Erythroblast (primary cell): ENCODE data around the gene CACNA1C.

Experiments used
- DNase-seq, 2 experiments: peaks; one replicate each; lab custom pipeline; 2025; lab: John Stamatoyannopoulos, UW
- GATA1 ChIP-seq: IDR thresholded peaks from 2 replicates; pipeline ENCODE4 v1.6.1; 2011; ENCODE audit warnings: low read depth, mild to moderate bottlenecking, control low read depth, low read length, moderate library complexity
- POLR2A ChIP-seq: IDR thresholded peaks from 2 replicates; pipeline ENCODE4 v1.6.1; 2011; ENCODE audit warnings: mild to moderate bottlenecking, low read length

Gene CACNA1C

GRCh38 chr12:2018391-2018790, 34.4 kb upstream of the CACNA1C start:
- no peak for DNase-seq
- TF ChIP-seq POLR2A: no peak
- TF ChIP-seq GATA1: no peak

DNA sequence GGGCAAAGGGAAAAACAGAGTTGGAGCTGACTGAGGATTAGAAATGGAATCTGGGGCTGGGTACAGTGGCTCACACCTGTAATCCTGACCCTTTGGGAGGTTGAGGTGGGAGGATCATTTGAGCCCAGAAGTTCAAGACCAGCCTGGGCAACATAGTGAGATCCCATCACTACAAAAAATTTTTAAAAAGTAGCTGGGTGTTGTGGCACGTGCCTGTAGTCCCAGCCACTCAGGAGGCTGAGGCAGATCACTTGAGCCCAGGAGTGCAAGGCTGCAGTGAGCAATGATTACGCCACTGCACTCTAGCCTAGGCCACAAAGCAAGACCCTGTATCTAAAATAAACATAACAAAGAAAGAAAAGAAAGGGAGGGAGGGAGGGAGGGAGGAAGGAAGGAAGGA, 33.7 kb upstream of the CACNA1C start:
- TF ChIP-seq GATA1: no peak
- no peak for TF ChIP-seq POLR2A
- DNase-seq: no peak

DNA sequence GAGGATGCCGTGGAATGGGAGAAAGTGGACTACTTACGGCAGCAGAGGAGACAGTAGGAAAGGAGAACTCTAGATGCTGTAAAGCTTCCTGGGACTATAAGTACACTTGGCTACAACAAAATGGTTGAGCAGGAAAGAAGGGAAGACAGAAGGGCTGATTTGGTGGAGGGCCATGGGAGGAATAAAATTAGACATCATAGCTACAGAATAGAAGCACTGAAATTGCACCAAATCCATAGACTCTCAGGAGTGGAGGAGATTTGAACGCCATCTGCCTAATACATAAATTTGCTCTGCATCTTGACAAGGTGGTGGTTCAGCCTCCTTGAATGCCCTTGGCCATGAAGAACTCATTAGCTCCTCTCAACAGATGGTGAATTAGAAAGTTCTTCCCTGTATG, 32.3 kb upstream of the CACNA1C start:
- TF ChIP-seq POLR2A (no peak), GATA1 (no peak)
- no peak for DNase-seq

GRCh38 chr12:2023365-2023764, 29.4 kb upstream of the CACNA1C start:
- no peak for TF ChIP-seq POLR2A
- TF ChIP-seq GATA1: no peak
- DNase-seq: no peak

- no peak for DNase-seq
- TF ChIP-seq POLR2A (no peak), GATA1 (no peak)
These were observed 25.4 kb upstream of the CACNA1C start for GRCh38 chr12:2027351-2027750.

- TF ChIP-seq POLR2A (no peak), GATA1 (no peak)
- DNase-seq: peak; percentile 37 to 67
These were observed 22.9 kb upstream of the CACNA1C start for GRCh38 chr12:2029851-2030250.

- no peak for DNase-seq
- no peak for TF ChIP-seq POLR2A
- TF ChIP-seq GATA1: no peak
These were observed 20.3 kb upstream of the CACNA1C start for GRCh38 chr12:2032506-2032905.

DNA sequence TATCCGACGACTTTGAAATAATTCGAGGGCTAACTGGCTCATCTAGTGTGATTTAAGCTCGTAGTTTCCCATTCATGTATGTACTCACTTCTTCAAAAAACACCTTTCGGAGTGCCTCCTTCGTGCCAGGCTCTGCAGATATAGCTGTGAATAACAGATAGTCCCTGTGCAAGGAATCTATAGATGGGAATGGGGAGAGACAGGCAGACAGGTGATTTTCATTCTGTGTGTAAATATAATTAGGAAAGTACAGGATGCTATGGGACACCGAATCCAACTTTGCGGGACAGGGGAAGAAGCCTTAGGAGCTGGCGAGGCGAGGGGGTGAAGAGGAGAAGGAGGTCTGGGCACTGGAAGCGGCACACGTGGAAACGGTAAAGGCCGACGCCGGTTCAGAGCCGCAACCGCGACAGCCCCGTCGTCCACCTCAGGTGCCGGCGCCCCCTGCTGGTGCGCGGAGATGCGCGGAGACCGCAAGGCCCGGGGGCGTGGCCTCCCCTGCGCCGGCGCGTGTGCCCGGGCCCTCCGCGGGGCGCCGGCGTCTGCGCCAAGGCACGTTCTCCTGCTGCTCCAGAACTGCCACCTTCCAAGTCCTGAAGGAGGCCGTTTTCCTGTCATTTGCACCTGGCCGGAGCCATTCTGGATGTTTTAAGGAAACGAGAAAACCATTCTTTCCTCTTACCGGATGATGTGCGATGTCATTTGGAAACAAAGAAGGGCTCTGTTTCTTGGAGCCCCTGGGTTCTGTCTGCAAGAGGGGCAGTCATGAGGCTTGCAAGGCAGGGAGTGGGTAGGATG, 18.0 kb upstream of the CACNA1C start:
- no peak for TF ChIP-seq GATA1
- no peak for TF ChIP-seq POLR2A
- peak; percentile 86 to 93 for DNase-seq

DNA sequence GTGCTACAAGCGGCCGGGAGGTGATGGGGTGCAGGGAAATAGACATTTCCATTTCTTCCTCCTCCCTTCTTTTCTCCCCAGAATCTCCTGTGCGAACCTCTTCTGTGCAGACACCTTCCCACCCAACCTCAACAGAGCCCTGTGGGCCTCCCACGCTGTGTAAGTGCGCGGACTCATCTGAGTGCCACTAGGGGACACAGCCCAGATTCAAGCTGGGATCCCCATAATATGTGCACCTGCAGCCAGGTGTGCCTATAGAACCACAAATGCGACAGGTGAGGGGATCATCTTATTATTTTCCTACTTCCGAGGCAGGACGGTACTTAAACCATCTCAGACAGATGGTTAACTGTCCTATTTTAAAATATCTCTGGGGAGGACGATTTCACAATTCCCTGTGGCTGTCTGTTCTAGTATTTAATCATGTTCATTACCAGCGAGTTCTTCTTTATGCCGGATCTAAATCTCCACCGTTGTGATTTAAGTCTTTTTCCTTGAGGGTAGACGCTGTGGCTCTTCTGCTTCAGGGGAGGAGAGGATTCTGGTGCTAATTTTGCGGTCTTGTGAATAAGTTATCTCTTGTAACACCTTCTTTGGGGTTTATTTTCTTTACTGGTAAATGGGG, 17.2 kb upstream of the CACNA1C start:
- TF ChIP-seq POLR2A (no peak), GATA1 (no peak)
- no peak for DNase-seq

DNA sequence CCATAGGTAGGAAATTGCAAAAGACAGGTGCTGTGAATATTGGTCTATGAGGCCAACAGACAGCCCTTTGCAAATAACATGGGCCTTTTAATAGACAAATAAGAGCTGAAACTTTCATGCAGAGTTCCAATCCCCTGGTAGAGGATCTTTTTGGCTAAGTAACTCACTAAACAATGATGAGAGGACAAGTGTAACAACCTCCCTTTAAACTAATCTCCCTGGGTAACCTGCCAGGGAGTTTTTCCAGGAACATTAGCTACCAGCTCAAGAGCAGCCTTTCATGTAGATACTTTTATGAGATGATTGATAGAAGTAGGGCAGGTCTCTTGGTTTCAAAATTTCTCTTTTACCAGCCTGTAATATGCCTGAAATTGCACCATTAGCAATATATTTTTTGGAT, 13.8 kb upstream of the CACNA1C start:
- TF ChIP-seq POLR2A (no peak), GATA1 (no peak)
- no peak for DNase-seq

GRCh38 chr12:2043054-2043453, 9.7 kb upstream of the CACNA1C start:
- no peak for DNase-seq
- no peak for TF ChIP-seq GATA1

GRCh38 chr12:2044165-2044564, 8.6 kb upstream of the CACNA1C start:
- DNase-seq: no peak
- TF ChIP-seq GATA1 (no peak), POLR2A (no peak)

DNA sequence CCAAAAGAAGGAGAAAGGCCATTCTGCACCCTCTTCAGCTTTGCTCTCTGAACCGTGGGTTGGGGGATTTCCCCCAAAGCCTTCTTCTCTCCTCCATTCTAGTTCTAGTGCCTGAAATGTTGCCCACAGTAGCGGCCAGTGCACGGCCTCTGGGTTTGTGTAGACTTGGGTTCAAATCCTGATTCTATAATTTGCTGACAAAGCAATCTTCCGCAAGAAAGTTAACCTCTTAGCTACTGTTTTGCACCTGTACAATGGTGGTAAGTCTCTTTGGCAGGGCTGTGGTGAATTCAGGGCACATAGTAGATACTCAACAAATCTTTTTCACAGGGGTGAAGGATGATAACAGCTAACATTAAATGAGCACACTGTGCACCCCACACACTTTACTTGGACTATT, 5.8 kb upstream of the CACNA1C start:
- no peak for DNase-seq
- no peak for TF ChIP-seq POLR2A
- no peak for TF ChIP-seq GATA1

DNA sequence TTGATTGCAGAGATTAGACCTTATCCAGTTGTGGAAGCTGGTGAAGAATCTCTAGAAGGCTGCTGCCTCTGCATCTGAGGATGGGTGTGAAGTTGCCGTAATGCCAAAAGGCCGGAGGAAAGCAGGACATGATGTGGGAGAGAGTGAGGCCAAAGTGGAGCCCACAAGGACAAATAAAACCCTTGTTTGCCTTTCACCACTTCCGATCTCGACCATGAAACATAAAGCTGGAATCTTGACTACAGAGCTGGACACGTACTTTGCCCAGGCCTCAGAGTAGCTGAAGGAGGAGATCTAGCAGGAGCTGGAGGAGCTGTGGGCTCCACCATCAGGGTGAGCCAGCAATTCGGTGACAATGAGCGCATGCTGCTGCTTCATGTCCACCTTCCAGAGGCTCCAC, 5.0 kb upstream of the CACNA1C start:
- TF ChIP-seq POLR2A: no peak
- no peak for TF ChIP-seq GATA1
- DNase-seq: no peak

DNA sequence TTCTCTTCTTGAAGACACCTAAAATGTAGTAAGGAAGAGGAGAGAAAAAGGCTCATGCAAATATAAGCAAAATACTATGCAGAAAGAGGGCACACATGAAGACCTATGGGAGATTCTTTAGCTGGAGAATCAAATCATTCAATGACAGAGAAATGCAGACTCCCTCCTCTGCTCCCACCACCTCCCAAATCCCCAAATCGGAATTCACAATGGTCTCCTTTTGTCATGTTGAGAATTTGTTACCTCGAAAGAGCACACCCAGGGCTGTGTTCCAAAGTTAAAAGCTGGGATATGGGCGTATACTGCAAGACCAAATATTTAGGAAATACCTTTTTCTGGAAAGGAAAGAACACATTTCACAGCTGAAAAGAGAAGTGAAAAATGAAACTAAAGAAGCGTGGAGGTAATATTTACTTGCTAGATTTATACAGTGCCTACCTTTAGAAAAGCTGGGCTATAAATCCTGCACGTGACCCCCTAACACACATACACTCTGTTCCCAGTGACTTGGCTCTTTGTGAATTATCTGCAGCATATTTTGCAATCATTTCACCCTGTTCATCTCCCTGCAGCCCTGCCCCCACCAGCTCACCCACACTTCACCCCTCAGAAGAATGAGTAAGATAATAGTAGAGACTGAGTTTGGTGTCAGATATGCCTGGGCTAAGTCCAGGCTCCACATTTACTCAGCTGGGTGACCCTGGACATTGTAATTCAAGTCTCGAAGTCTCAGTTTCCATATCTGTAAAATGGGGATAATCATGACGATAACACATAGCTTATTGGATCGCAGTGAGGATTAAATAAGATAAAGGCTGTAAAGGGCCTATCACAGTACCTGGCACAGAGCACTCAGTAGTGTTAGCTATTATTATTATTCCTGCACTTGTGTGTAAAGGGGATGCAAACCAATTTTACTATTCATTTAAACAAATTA, 2.9 kb upstream of the CACNA1C start:
- no peak for DNase-seq
- no peak for TF ChIP-seq GATA1
- TF ChIP-seq POLR2A: no peak
